DND-41 (cell line): ENCODE measurements around the gene CEP170B.

Experiments
- EZH2 ChIP-seq: IDR thresholded peaks from 3 replicates; pipeline ENCODE4 v1.6.1; 2012; ENCODE audit warnings: borderline replicate concordance, low read depth, mild to moderate bottlenecking, moderate library complexity, low read length, inconsistent platforms; ENCODE audit not compliant: severe bottlenecking
- TF ChIP-seq, protein P1 (sequence below): IDR thresholded peaks from 2 replicates; pipeline ENCODE4 v1.5.1; 2012; ENCODE audit warnings: borderline replicate concordance, low read length, moderate library complexity, mild to moderate bottlenecking; ENCODE audit not compliant: poor library complexity, severe bottlenecking; ENCODE audit errors: extremely low read depth

DNA sequence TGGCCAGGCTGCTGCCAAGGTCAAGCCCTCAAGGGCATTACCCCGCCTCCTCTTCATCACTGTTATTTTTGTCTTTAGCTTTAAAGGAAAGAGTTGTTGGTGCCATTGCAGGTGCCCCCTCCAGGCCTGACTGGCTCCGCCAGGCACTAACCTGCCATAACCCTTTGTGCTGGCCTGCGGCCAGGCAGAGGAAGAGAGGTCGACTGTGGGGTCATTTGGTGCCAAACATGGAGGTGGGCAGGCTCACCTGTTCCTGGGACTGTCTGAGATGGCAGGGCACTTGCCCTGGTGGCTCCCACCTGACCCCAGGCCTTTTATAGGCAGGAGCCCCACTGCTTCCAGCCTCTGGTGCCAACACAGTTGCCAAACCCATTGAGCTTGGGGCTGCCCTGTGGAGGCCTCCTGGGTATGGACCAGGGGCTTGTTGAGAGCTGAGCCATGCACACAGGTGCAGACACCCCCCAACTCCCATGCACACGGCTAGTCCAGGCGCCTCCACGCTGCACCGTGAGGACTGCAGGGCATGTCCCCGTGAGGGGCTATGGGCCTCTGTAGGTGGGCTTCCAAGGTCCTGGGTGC lies 30.2 kb downstream of the CEP170B start:
- TF ChIP-seq, protein P1, sequence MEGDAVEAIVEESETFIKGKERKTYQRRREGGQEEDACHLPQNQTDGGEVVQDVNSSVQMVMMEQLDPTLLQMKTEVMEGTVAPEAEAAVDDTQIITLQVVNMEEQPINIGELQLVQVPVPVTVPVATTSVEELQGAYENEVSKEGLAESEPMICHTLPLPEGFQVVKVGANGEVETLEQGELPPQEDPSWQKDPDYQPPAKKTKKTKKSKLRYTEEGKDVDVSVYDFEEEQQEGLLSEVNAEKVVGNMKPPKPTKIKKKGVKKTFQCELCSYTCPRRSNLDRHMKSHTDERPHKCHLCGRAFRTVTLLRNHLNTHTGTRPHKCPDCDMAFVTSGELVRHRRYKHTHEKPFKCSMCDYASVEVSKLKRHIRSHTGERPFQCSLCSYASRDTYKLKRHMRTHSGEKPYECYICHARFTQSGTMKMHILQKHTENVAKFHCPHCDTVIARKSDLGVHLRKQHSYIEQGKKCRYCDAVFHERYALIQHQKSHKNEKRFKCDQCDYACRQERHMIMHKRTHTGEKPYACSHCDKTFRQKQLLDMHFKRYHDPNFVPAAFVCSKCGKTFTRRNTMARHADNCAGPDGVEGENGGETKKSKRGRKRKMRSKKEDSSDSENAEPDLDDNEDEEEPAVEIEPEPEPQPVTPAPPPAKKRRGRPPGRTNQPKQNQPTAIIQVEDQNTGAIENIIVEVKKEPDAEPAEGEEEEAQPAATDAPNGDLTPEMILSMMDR, result no peak
- no peak for TF ChIP-seq EZH2
